Sigmoid colon (tissue), 7 donors: Measurements from ENCODE around the gene MYO7B. TPM values are rescaled to one million over a fixed set of nuclear protein-coding genes. Genes with fewer than 3 reads are reported as not detected.

ENCODE experiments used
- DNase-seq: peaks from one replicate; pipeline ENCODE4 v3.0.0-alpha.2; 2019
- H3K27ac ChIP-seq, 4 donors: fragments of 200-600 bp; sonication (generic); one replicate each; pipeline ENCODE4 v1.5.1; 2016 to 2019; ENCODE audit warnings: mild to moderate bottlenecking in 1 of 4
- H3K27me3 ChIP-seq, 3 donors: fragments of 200-600 bp; sonication (generic); one replicate each; pipeline ENCODE4 v1.5.1; 2019; ENCODE audit warnings: mild to moderate bottlenecking in 1 of 3
- H3K36me3 ChIP-seq, 4 donors: fragments of 200-600 bp; sonication (generic); one replicate each; pipeline ENCODE4 v1.5.1; 2016 to 2019
- H3K4me1 ChIP-seq, 4 donors: fragments of 200-600 bp; sonication (generic); one replicate each; pipeline ENCODE4 v1.5.1; 2017 to 2019
- H3K4me3 ChIP-seq, 4 donors: fragments of 200-600 bp; sonication (generic); one replicate each; pipeline ENCODE4 v1.5.1; 2017 to 2019; ENCODE audit warnings: mild to moderate bottlenecking in 2 of 4, moderate library complexity in 1 of 4
- H3K9me3 ChIP-seq, 4 donors: fragments of 200-600 bp in 3 of 4; sonication (generic) in 3 of 4; one replicate each; pipeline versions ENCODE4 v1.5.1 to v1.6.1; 2013 to 2019
- EP300 ChIP-seq, 4 donors: sonication (generic); formaldehyde crosslinking; IDR thresholded peaks; one replicate each; pipeline ENCODE4 v1.6.1; 2017; ENCODE audit warnings: antibody characterized with exemption in 4 of 4
- POLR2A ChIP-seq, 2 donors: fragments of 450-650 bp; IDR thresholded peaks; one replicate each; pipeline ENCODE4 v1.6.1; 2016; ENCODE audit warnings: antibody characterized with exemption in 2 of 2, mild to moderate bottlenecking in 2 of 2, moderate library complexity in 2 of 2
- POLR2AphosphoS5 ChIP-seq, 4 donors: sonication (generic); formaldehyde crosslinking; IDR thresholded peaks; one replicate each; pipeline ENCODE4 v1.6.1; 2017; ENCODE audit warnings: antibody characterized with exemption in 4 of 4
- WGBS, 2 donors: extraction: QIAGEN DNeasy Blood & Tissue Kit; methylation state at CpG; one replicate each; pipeline ENCODE4 v1.1.7; 2013; 5-methylcytosine and 5-hydroxymethylcytosine counted together
- intact Hi-C: fragments of 100-400 bp; cut with DNase I; formaldehyde crosslinking; loops from one replicate; pipeline ENCODE4 v1.15.1; 2023
- polyA plus RNA-seq, 3 donors: library from polyadenylated mRNA; stranded (reverse); fragments of 200-250 nt; gene quantifications; one replicate each; pipeline ENCODE4 v1.2.3, GENCODE V29; 2013
- total RNA-seq, 4 donors: library from RNA; depleted of rRNA; stranded (reverse); fragments of >200 nt; gene quantifications; one replicate each; pipeline ENCODE4 v1.1.0, GENCODE V29; 2016
- TF ChIP-seq, protein P1 (sequence below), 4 experiments: fragments of 450-650 bp in 3 of 4; fragments of 200-600 bp in 1 of 4; IDR thresholded peaks; one replicate each; pipeline ENCODE4 v1.5.1; 2016 to 2019; ENCODE audit warnings: antibody characterized with exemption in 4 of 4, mild to moderate bottlenecking in 3 of 4, moderate library complexity in 2 of 4
- donor health status: healthy with polysubstance abuse.
- donor health status: Bipolar disorder and iron deficiency.
- donor health status: healthy.

MYO7B gene
- total and polyA plus RNA-seq, 7 donors: 0.54 to 128 (median 30.3) TPM; not detected in 1

DNA sequence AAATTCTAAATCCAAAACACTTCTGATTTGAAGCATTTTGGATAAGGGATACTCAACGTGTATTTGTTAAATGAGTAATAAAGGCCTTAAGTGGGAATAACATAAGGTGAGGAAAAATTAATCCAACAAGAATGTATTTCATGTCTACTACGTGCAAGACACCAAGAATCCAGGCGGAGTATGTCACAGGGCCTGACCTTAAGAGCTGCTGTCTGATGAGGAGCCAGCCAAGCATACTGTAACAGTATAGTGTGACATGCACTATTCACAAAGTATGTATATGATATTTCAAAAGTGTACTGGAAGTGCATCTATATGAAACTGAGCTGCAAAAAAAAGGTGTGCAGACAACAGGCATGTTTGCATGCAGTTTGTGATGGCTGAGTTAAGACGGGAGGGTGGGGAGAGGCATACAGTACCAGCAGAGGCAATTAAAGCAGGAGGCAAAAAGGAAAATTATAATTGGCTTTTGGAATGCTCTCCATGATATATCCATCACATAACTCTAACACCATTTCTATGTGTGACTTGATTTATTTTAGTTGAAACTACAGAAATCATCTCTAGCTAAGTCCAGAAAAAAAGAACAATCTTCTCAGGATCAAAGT is 27.4 kb upstream of the MYO7B start:
- Histone ChIP-seq H3K4me3 (no peak overlapping the region), H3K36me3 (peaks cover 13 to 27% (median 16%) of the 10 kb centered on the region in 4 donors), H3K27me3 (no peaks in the 10 kb centered on the region), H3K4me1 (peaks cover 0 to 44% (median 30%) of the 10 kb centered on the region in 4 donors), H3K27ac (peak overlapping the region; percentile 64 to 71 (median 68)), H3K9me3 (no peaks in the 10 kb centered on the region)
- intact Hi-C loops: no loop called here
- 74 to 87% methylated on average over 4 of the region's 4 CpGs for WGBS, 2 donors
- TF ChIP-seq EP300 (IDR thresholded peaks at IDR 0.05) (no peak), POLR2A (IDR thresholded peaks at IDR 0.05) (no peak)
- TF ChIP-seq, protein P1, sequence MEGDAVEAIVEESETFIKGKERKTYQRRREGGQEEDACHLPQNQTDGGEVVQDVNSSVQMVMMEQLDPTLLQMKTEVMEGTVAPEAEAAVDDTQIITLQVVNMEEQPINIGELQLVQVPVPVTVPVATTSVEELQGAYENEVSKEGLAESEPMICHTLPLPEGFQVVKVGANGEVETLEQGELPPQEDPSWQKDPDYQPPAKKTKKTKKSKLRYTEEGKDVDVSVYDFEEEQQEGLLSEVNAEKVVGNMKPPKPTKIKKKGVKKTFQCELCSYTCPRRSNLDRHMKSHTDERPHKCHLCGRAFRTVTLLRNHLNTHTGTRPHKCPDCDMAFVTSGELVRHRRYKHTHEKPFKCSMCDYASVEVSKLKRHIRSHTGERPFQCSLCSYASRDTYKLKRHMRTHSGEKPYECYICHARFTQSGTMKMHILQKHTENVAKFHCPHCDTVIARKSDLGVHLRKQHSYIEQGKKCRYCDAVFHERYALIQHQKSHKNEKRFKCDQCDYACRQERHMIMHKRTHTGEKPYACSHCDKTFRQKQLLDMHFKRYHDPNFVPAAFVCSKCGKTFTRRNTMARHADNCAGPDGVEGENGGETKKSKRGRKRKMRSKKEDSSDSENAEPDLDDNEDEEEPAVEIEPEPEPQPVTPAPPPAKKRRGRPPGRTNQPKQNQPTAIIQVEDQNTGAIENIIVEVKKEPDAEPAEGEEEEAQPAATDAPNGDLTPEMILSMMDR (IDR thresholded peaks at IDR 0.05): no peak
- no peak for DNase-seq

DNA sequence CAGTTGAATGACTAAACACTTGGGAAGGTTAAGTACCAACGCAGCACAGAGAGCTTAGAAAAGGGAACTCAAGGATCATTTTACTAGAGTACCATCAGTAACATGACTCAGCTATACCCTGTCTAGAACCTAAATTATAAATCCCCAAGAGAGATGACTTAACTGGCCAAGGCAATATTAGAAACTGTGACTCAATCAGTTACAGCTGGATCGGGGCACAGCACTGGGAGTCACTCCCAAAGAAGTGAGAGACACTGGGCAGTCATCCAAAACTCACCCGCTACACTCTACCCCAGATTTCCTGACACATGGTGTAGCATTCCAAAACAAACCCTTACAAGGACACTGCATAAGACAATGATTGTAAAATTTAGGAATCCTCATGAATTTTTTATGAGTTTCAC is 26.9 kb upstream of the MYO7B start:
- DNase-seq: peak; percentile 85
- peak in 3 of 4 donors; percentile 46 to 73 (median 49) for TF ChIP-seq POLR2AphosphoS5 (IDR thresholded peaks at IDR 0.05)
- no peak for TF ChIP-seq POLR2A (IDR thresholded peaks at IDR 0.05)
- TF ChIP-seq, protein P1 (IDR thresholded peaks at IDR 0.05): no peak
- TF ChIP-seq EP300 (IDR thresholded peaks at IDR 0.05): peak in 1 of 4 donors; percentile 50
- peak overlapping the region; percentile 64 to 71 (median 68) for H3K27ac ChIP-seq
- H3K27me3 ChIP-seq: no peaks in the 10 kb centered on the region
- no peaks in the 10 kb centered on the region for H3K9me3 ChIP-seq
- WGBS, 2 donors: 8 to 28% methylated on average over 3 of the region's 3 CpGs
- intact Hi-C loops: no loop called here
- no peak overlapping the region for H3K4me3 ChIP-seq
- peaks cover 12 to 22% (median 15%) of the 10 kb centered on the region in 4 donors for H3K36me3 ChIP-seq
- peaks cover 0 to 44% (median 30%) of the 10 kb centered on the region in 4 donors for H3K4me1 ChIP-seq

DNA sequence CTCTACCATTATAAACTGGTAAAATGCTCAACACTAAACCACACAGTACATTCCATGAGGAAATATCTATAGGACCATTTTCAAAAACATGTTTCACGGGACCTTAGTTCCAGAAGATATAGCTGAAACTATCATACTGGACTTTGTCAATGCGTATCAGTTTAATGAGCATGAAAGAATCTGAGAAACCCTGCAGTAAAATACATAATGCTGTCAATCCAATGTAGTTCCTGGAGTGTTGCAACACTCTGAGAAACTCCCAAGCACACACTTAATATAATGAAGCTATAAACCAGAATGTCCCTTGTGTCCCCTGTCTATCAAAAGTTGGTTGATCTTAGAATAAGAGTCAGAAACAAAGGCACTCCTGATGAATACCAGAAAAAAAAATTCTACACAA is 25.4 kb upstream of the MYO7B start:
- Histone ChIP-seq H3K4me3 (no peak overlapping the region), H3K27ac (peak overlapping the region in 3 of 4 donors; percentile 67 to 71 (median 69)), H3K9me3 (no peaks in the 10 kb centered on the region), H3K36me3 (peaks cover 4 to 11% (median 9%) of the 10 kb centered on the region in 4 donors), H3K27me3 (no peaks in the 10 kb centered on the region), H3K4me1 (peaks cover 0 to 54% (median 37%) of the 10 kb centered on the region in 4 donors)
- TF ChIP-seq, protein P1 (IDR thresholded peaks at IDR 0.05): no peak
- TF ChIP-seq EP300 (IDR thresholded peaks at IDR 0.05) (no peak), POLR2AphosphoS5 (IDR thresholded peaks at IDR 0.05) (no peak), POLR2A (IDR thresholded peaks at IDR 0.05) (no peak)
- DNase-seq: no peak
- WGBS, 2 donors: 18 to 76% methylated on average over 2 of the region's 2 CpGs
- intact Hi-C loops: no loop called here

DNA sequence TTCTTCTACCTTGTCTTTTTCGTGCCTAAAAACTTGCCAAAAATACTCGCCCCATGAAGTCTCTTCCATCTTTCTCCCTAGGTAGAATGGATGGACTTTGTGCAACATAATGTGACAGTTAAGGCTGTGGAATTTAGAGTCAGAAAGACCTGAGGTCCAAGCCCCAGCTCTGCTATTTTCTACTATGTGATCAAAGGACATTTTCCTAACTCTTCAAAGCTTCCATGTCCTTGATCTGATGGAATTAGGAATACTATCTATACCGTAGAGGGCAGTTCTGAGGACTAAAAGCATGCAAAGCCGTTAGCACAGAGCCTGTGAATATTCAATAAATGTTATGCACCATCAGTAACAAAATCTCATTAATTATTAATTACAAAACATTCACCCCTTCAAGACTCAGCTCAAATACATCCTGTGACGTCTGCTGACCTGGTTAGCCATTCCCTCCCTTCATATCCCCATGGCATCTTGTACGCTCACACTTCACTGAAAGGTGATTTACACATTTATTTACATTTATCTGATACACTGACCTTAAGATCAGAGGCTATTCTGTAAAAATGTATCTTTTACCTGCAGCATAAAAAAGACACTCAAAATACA is 24.3 kb upstream of the MYO7B start:
- H3K27ac ChIP-seq: peak overlapping the region in 2 of 4 donors; percentile 67 to 69
- peaks cover 0 to 62% (median 47%) of the 10 kb centered on the region in 4 donors for H3K4me1 ChIP-seq
- H3K27me3 ChIP-seq: no peaks in the 10 kb centered on the region
- no peak overlapping the region for H3K4me3 ChIP-seq
- 87 to 91% methylated on average over 6 of the region's 6 CpGs for WGBS, 2 donors
- DNase-seq: no peak
- intact Hi-C loops: no loop called here
- no peaks in the 10 kb centered on the region for H3K9me3 ChIP-seq
- TF ChIP-seq POLR2AphosphoS5 (IDR thresholded peaks at IDR 0.05) (no peak), POLR2A (IDR thresholded peaks at IDR 0.05) (no peak), EP300 (IDR thresholded peaks at IDR 0.05) (no peak)
- TF ChIP-seq, protein P1 (IDR thresholded peaks at IDR 0.05): no peak
- peaks cover 0 to 7% (median 3%) of the 10 kb centered on the region in 4 donors for H3K36me3 ChIP-seq
